Right lobe of liver (tissue), 6 donors: ENCODE data around the gene WNK2. TPM values are rescaled to one million over a fixed set of nuclear protein-coding genes. Genes with fewer than 3 reads are reported as not detected.

ENCODE experiments used
- ATAC-seq, 4 donors: fragments of 200-7000 bp; cut with Tn5 transposase; one replicate each; pipeline ENCODE4 v1.9.1; 2020; ENCODE audit warnings: mild to moderate bottlenecking in 4 of 4, moderate library complexity in 4 of 4
- DNase-seq, 3 donors: peaks; one replicate each; pipeline ENCODE4 v3.0.0-alpha.2; 2020
- H3K27ac ChIP-seq, 3 donors: fragments of 200-600 bp; one replicate each; pipeline ENCODE4 v1.8.0; 2022
- H3K27me3 ChIP-seq, 2 donors: fragments of 200-600 bp; one replicate each; pipeline ENCODE4 v1.8.0; 2022
- H3K36me3 ChIP-seq, 4 donors: fragments of 200-600 bp; sonication (generic) in 1 of 4; one replicate each; pipeline versions ENCODE4 v1.5.1 to v1.8.0; 2017 to 2022; ENCODE audit warnings: control low read depth in 1 of 4
- H3K4me1 ChIP-seq, 4 donors: fragments of 200-600 bp; sonication (generic) in 1 of 4; one replicate each; pipeline versions ENCODE4 v1.5.1 to v1.8.0; 2017 to 2022; ENCODE audit warnings: control low read depth in 1 of 4
- H3K4me3 ChIP-seq, 3 donors: fragments of 200-600 bp; one replicate each; pipeline ENCODE4 v1.8.0; 2022
- H3K9me3 ChIP-seq, 4 donors: fragments of 200-600 bp; sonication (generic) in 1 of 4; one replicate each; pipeline versions ENCODE4 v1.5.1 to v1.8.0; 2017 to 2022; ENCODE audit warnings: control low read depth in 1 of 4
- CTCF ChIP-seq, 4 donors: fragments of 200-600 bp in 3 of 4; fragments of 450-650 bp in 1 of 4; IDR thresholded peaks; one replicate each; pipeline versions ENCODE4 v1.5.1 to v1.8.0; 2016 to 2022; ENCODE audit warnings: antibody characterized with exemption in 4 of 4, mild to moderate bottlenecking in 2 of 4
- POLR2A ChIP-seq: fragments of 450-650 bp; IDR thresholded peaks from one replicate; pipeline ENCODE4 v1.6.1; 2017; ENCODE audit warnings: antibody characterized with exemption, mild to moderate bottlenecking
- WGBS: methylation state at CpG from one replicate; pipeline ENCODE4 v1.1.6; 2018; ENCODE audit warnings: low coverage, low lambda C conversion rate; ENCODE audit not compliant: insufficient coverage; ENCODE audit errors: missing lambda C conversion rate; 5-methylcytosine and 5-hydroxymethylcytosine counted together
- intact Hi-C, 2 donors: fragments of 100-400 bp; cut with DNase I; formaldehyde crosslinking; loops; one replicate each; pipeline versions ENCODE4 v1.11.2 to v1.14.1; 2022
- total RNA-seq, 6 experiments: library from RNA; depleted of rRNA in 2 of 6; stranded (reverse); fragments of >200 nt in 2 of 6; fragmentation: NEBNext Ultra II Directional in 3 of 6; extraction: Animal tissue kit (Norgen Biotek cat#: 25700) in 3 of 6; gene quantifications; one replicate each; pipeline versions ENCODE4 v1.1.0 to v1.2.4, GENCODE V29; 2016 to 2023
- donor health status: DM: no; HTN: yes; CAD: no.
- donor health status: DM: no; HTN: no; CAD: no.
- donor health status: DM: no; HTN: no; CAD: no.
- donor health status: DM: no; HTN: yes; CAD: no.
- donor health status: DM: no; HTN: yes; CAD: no.

Gene WNK2
- total RNA-seq, 6 experiments from 2014 or later, result 0.43 to 3.6 (median 1.3) TPM

GRCh38 chr9:93171261-93171990, 12.5 kb upstream of the WNK2 start:
- Histone ChIP-seq H3K9me3 (no peaks in the 10 kb centered on the region), H3K4me3 (no peak overlapping the region), H3K27me3 (no peaks in the 10 kb centered on the region), H3K27ac (no peak overlapping the region), H3K36me3 (no peaks in the 10 kb centered on the region), H3K4me1 (peaks cover 0 to 21% (median 0%) of the 10 kb centered on the region in 4 donors)
- intact Hi-C loops, result no loop called here
- ATAC-seq (no peak), DNase-seq (no peak)
- TF ChIP-seq POLR2A, result no peak
- no peak for TF ChIP-seq CTCF (IDR thresholded peaks at IDR 0.05)
- 78% methylated on average over 5 of the region's 8 CpGs for WGBS

DNA sequence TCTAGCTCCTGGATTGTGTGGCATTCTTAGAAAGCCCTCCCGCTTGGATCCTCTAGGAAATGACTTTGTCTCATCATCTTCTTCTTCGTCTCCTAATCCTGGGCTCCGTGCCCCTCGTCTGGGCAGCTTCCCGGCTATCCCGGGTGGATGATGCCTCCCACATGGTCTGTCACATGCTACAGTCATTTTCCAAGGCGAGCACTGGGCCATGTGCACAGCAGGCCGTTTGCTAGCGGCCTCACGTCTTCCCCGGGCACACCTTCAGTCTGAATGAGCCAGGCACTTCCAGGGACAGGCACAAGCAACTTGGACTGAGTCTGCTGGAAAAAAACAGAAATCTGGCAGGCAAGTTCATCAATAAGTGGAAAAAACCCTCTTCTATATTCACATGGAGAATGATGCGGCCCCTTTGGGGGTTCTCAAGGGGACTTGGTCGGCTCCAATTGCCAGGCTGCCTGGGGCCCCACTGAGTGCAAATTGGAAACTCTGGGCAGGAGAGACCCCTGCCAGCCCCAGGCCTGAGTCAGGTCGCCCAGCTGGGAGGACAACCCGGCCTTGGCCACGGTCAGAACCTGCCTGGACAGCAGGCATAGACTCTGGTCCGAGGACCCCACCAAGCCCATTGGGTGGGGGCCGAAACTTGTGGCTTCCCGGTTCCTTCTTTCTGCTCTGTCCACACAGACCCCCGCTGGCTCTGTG, 11.1 kb upstream of the WNK2 start:
- H3K4me1 ChIP-seq, result peaks cover 0 to 12% (median 0%) of the 10 kb centered on the region in 4 donors
- ATAC-seq (no peak), DNase-seq (no peak)
- H3K9me3 ChIP-seq, result no peaks in the 10 kb centered on the region
- TF ChIP-seq CTCF (IDR thresholded peaks at IDR 0.05) (no peak), POLR2A (no peak)
- no peaks in the 10 kb centered on the region for H3K36me3 ChIP-seq
- intact Hi-C loops, result no loop called here
- no peak overlapping the region for H3K27ac ChIP-seq
- H3K4me3 ChIP-seq, result no peak overlapping the region
- H3K27me3 ChIP-seq, result no peaks in the 10 kb centered on the region
- WGBS, result 76% methylated on average over 16 of the region's 20 CpGs

GRCh38 chr9:93173365-93174051, 10.4 kb upstream of the WNK2 start:
- Histone ChIP-seq H3K9me3 (no peaks in the 10 kb centered on the region), H3K4me1 (peaks cover 0 to 5% (median 0%) of the 10 kb centered on the region in 4 donors), H3K27ac (no peak overlapping the region), H3K36me3 (no peaks in the 10 kb centered on the region), H3K4me3 (no peak overlapping the region), H3K27me3 (no peaks in the 10 kb centered on the region)
- DNase-seq, result no peak
- ATAC-seq, result peak; percentile 45 to 66 (median 62)
- intact Hi-C loops, result no loop called here
- WGBS, result 67% methylated on average over 10 of the region's 12 CpGs
- TF ChIP-seq POLR2A (no peak), CTCF (IDR thresholded peaks at IDR 0.05) (no peak)

DNA sequence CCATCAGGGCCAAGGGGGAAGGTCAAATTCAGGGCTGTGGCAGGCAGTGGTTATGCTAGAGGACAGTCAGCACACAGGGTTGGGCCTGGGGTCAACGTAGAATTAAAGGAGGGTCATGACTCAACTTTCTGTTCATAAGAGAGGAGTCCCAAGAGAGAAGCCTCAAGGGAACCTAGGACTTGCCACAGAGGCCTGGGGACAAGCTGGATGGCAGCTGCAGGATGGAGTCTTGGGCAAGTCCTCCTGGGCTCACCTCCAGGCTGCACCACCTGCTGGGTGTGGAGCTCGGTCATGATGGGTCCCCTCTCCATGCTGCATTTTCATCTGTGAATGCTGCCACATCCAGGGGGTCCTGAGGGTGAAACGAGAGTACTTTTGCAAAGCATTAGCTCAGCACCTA, 9.0 kb upstream of the WNK2 start:
- DNase-seq, result no peak
- intact Hi-C loops, result no loop called here
- TF ChIP-seq CTCF (IDR thresholded peaks at IDR 0.05) (no peak), POLR2A (no peak)

More for the DNA sequence above, 9.0 kb upstream of the WNK2 start:
- Histone ChIP-seq H3K9me3 (no peaks in the 10 kb centered on the region), H3K4me3 (no peak overlapping the region), H3K36me3 (no peaks in the 10 kb centered on the region), H3K27ac (no peak overlapping the region), H3K4me1 (no peaks in the 10 kb centered on the region), H3K27me3 (no peaks in the 10 kb centered on the region)
- ATAC-seq, result no peak
- 80% methylated on average over 1 of the region's 3 CpGs for WGBS
